Neuron (in vitro differentiated cells): ENCODE measurements around the gene ADCY2.
A peak's percentile ranks its signal among the peaks of the same experiment; 100 is the strongest.

Experiments used
- H2AFZ ChIP-seq: one replicate; pipeline ENCODE4 v1.6.1; 2013; ENCODE audit warnings: low read depth, mild to moderate bottlenecking, inconsistent platforms, low read length, moderate library complexity
- H3K27me3 ChIP-seq: one replicate; pipeline ENCODE4 v1.6.1; 2013; ENCODE audit warnings: low read length; ENCODE audit not compliant: insufficient read depth
- H3K36me3 ChIP-seq: one replicate; pipeline ENCODE4 v1.6.1; 2013; ENCODE audit warnings: low read length; ENCODE audit not compliant: insufficient read depth
- H3K4me1 ChIP-seq: one replicate; pipeline ENCODE4 v1.6.1; 2013; ENCODE audit warnings: low read length; ENCODE audit not compliant: insufficient read depth
- H3K4me3 ChIP-seq: 2 replicates; pipeline ENCODE4 v1.5.1; 2013; ENCODE audit warnings: mild to moderate bottlenecking, low read length, moderate library complexity
- H3K9me3 ChIP-seq: one replicate; pipeline ENCODE4 v1.6.1; 2013; ENCODE audit warnings: low read length

ADCY2 gene

GRCh38 chr5:7759257-7759871 lies 363.4 kb downstream of the ADCY2 start:
- H3K4me3 ChIP-seq, result no peak overlapping the region
- no peak overlapping the region for H2AFZ ChIP-seq
- no peaks in the 10 kb centered on the region for H3K4me1 ChIP-seq
- H3K36me3 ChIP-seq, result no peaks in the 10 kb centered on the region
- H3K27me3 ChIP-seq, result no peaks in the 10 kb centered on the region
- no peaks in the 10 kb centered on the region for H3K9me3 ChIP-seq

DNA sequence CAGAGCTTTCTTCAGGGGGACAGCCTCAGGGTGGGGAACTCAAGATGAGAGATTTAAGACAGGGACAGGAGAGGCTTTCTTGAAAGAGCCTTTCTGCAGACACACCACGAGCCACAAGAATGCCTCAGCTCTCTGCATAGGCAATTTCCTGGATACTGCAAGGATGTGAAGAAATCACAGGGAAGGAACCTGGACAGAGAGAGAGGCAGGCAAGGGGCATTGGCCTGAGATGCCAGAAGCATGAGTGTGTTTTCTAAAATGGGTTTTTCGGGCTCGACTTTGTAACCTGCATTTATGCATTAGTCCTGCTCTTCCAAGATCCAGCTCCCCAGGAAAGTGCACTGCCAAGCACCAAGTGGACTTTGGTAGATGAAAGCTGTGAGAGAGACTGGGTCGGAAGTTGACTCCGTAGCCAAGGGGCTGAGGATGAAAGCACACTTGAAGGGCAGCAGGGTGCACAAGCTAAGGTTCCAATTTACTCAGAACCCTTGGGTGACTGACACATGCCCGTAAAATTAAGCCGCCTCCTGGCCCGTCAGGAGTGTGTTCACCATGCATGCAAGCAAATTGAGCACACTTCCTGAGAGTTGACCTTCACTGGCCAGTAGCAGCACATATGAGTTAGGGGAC lies 364.1 kb downstream of the ADCY2 start:
- Histone ChIP-seq H3K9me3 (no peaks in the 10 kb centered on the region), H2AFZ (no peak overlapping the region), H3K27me3 (no peaks in the 10 kb centered on the region), H3K4me1 (no peaks in the 10 kb centered on the region), H3K36me3 (no peaks in the 10 kb centered on the region), H3K4me3 (no peak overlapping the region)

DNA sequence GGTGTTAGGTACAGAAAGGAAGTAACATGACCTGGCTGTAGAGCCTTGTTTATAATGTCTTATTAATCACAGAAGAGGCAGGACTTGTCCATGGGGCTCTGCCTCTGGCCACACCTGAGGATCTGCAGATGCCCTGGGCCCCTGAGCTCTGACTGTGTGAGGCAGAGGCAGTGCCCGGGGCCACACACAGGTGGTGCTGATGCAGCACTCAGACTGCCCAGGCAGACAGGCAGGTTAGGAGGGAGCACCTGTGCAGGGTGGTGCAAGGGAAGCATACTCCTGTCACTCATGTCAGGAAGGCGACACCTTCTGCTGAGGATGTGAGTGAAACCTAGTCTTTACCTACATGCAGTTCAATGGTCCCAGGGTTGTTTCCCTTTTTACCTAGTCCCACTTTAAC lies 366.3 kb downstream of the ADCY2 start:
- Histone ChIP-seq H3K4me3 (no peak overlapping the region), H3K9me3 (no peaks in the 10 kb centered on the region), H2AFZ (no peak overlapping the region), H3K4me1 (no peaks in the 10 kb centered on the region), H3K36me3 (no peaks in the 10 kb centered on the region), H3K27me3 (no peaks in the 10 kb centered on the region)

GRCh38 chr5:7763621-7764072 lies 367.7 kb downstream of the ADCY2 start:
- H3K4me3 ChIP-seq, result no peak overlapping the region
- no peak overlapping the region for H2AFZ ChIP-seq
- H3K9me3 ChIP-seq, result no peaks in the 10 kb centered on the region
- no peaks in the 10 kb centered on the region for H3K36me3 ChIP-seq
- H3K4me1 ChIP-seq, result no peaks in the 10 kb centered on the region
- H3K27me3 ChIP-seq, result no peaks in the 10 kb centered on the region

GRCh38 chr5:7764452-7764851 lies 368.5 kb downstream of the ADCY2 start:
- H3K4me3 ChIP-seq, result no peak overlapping the region
- no peaks in the 10 kb centered on the region for H3K4me1 ChIP-seq
- no peaks in the 10 kb centered on the region for H3K36me3 ChIP-seq
- H2AFZ ChIP-seq, result no peak overlapping the region
- H3K9me3 ChIP-seq, result no peaks in the 10 kb centered on the region
- H3K27me3 ChIP-seq, result no peaks in the 10 kb centered on the region

- no peak overlapping the region for H2AFZ ChIP-seq
- H3K27me3 ChIP-seq, result no peaks in the 10 kb centered on the region
- H3K9me3 ChIP-seq, result no peaks in the 10 kb centered on the region
- H3K4me3 ChIP-seq, result no peak overlapping the region
- no peaks in the 10 kb centered on the region for H3K4me1 ChIP-seq
- no peaks in the 10 kb centered on the region for H3K36me3 ChIP-seq
These were observed 374.5 kb downstream of the ADCY2 start for GRCh38 chr5:7770436-7770835.

- Histone ChIP-seq H3K4me1 (no peaks in the 10 kb centered on the region), H3K36me3 (no peaks in the 10 kb centered on the region), H3K4me3 (no peak overlapping the region), H3K27me3 (no peaks in the 10 kb centered on the region), H3K9me3 (no peaks in the 10 kb centered on the region), H2AFZ (no peak overlapping the region)
These were observed 376.2 kb downstream of the ADCY2 start for GRCh38 chr5:7772141-7772540.

DNA sequence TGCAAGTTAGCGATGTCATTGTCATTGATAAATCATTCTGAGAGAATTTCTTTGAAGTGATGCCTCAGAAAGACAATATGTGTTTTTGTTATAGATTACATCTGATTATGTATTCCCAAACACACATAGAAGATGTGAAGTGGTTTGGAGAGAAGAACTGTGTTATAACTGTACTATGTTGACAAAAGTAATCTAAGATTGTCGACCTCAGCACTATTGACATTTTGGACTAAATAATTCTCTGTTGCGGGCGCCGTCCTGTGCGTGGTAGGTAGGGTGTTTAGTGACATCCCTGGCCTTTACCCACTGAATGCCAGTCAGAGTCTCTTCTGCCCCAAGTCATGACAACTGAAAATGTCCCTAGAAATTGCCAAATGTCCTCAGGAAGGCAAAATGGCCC lies 377.2 kb downstream of the ADCY2 start:
- no peaks in the 10 kb centered on the region for H3K36me3 ChIP-seq
- H3K4me1 ChIP-seq, result no peaks in the 10 kb centered on the region
- no peaks in the 10 kb centered on the region for H3K9me3 ChIP-seq
- no peaks in the 10 kb centered on the region for H3K27me3 ChIP-seq
- no peak overlapping the region for H2AFZ ChIP-seq
- H3K4me3 ChIP-seq, result no peak overlapping the region

- Histone ChIP-seq H3K4me3 (no peak overlapping the region), H3K9me3 (no peaks in the 10 kb centered on the region), H3K36me3 (no peaks in the 10 kb centered on the region), H3K27me3 (no peaks in the 10 kb centered on the region), H2AFZ (no peak overlapping the region), H3K4me1 (peaks cover 8% of the 10 kb centered on the region)
These were observed 380.5 kb downstream of the ADCY2 start for GRCh38 chr5:7776442-7776841.

GRCh38 chr5:7779019-7780005 lies 383.4 kb downstream of the ADCY2 start:
- peak overlapping the region; percentile 58 for H2AFZ ChIP-seq
- no peaks in the 10 kb centered on the region for H3K27me3 ChIP-seq
- H3K4me3 ChIP-seq, result no peak overlapping the region
- H3K4me1 ChIP-seq, result peaks cover 8% of the 10 kb centered on the region
- H3K9me3 ChIP-seq, result no peaks in the 10 kb centered on the region
- no peaks in the 10 kb centered on the region for H3K36me3 ChIP-seq

DNA sequence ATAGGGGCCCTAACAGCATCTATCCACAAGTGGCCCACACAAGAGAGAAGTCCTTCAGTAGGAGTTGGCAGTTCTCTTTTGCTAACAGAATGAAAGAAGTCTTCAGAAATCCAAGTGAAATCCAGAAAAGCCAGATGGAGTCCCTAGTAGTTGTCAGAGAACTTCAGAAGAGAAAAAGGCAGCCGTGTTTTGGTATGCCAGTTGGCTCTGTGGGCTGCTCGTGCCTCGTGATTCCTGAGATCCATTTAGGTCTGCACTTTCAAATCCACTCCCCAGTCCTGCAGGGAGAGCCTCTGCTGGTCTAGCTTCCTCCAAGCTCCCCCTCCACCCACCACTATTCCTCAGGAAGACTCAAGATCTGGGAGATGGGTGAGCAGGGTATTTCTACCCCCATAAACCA lies 386.0 kb downstream of the ADCY2 start:
- H3K36me3 ChIP-seq, result no peaks in the 10 kb centered on the region

GRCh38 chr5:7784683-7785380 lies 388.9 kb downstream of the ADCY2 start:
- Histone ChIP-seq H2AFZ (no peak overlapping the region), H3K4me1 (no peaks in the 10 kb centered on the region), H3K4me3 (no peak overlapping the region), H3K27me3 (no peaks in the 10 kb centered on the region), H3K9me3 (no peaks in the 10 kb centered on the region), H3K36me3 (no peaks in the 10 kb centered on the region)

More for the DNA sequence above, 386.0 kb downstream of the ADCY2 start:
- no peaks in the 10 kb centered on the region for H3K9me3 ChIP-seq
- H3K27me3 ChIP-seq, result no peaks in the 10 kb centered on the region
- no peak overlapping the region for H2AFZ ChIP-seq
- H3K4me1 ChIP-seq, result peaks cover 8% of the 10 kb centered on the region
- no peak overlapping the region for H3K4me3 ChIP-seq

GRCh38 chr5:7787770-7788169 lies 391.8 kb downstream of the ADCY2 start:
- Histone ChIP-seq H3K4me3 (no peak overlapping the region), H3K4me1 (no peaks in the 10 kb centered on the region), H3K9me3 (no peaks in the 10 kb centered on the region), H3K27me3 (no peaks in the 10 kb centered on the region), H3K36me3 (no peaks in the 10 kb centered on the region), H2AFZ (no peak overlapping the region)
